Brain microvascular endothelial cell (primary cell): ENCODE data around the gene RPL38.
A peak's percentile ranks its signal among the peaks of the same experiment; 100 is the strongest.

Experiments
- DNase-seq: peaks from one replicate; pipeline ENCODE4 v3.0.0-alpha.2; 2020
- H3K27ac ChIP-seq: fragments of 250-450 bp; sonication (Bioruptor Pico); 2 replicates; pipeline ENCODE4 v1.5.1; 2020; ENCODE audit warnings: mild to moderate bottlenecking, moderate library complexity
- H3K27me3 ChIP-seq: fragments of 250-450 bp; sonication (Bioruptor Pico); replicated peaks from 2 replicates; pipeline ENCODE4 v1.5.1; 2020; ENCODE audit warnings: mild to moderate bottlenecking
- H3K36me3 ChIP-seq: fragments of 250-450 bp; sonication (Bioruptor Pico); replicated peaks from 2 replicates; pipeline ENCODE4 v1.5.1; 2020; ENCODE audit warnings: mild to moderate bottlenecking
- H3K4me3 ChIP-seq: 2 replicates; pipeline ENCODE4 v1.5.1; 2011; ENCODE audit warnings: low read depth, mild to moderate bottlenecking, control low read depth, low read length, moderate library complexity
- in situ Hi-C: cut with HindIII; loops from 2 replicates; pipeline ENCODE4 v1.10.0; 2017; ENCODE audit warnings: low sequenced_read_pairs, low pct_ligation_motif_present
- TF ChIP-seq, protein P1 (sequence below): IDR thresholded peaks from 2 replicates; pipeline ENCODE4 v1.5.1; 2011; ENCODE audit warnings: low read depth, mild to moderate bottlenecking, moderate library complexity, low read length, control low read depth, inconsistent platforms; ENCODE audit errors: missing control alignments

Gene RPL38

DNA sequence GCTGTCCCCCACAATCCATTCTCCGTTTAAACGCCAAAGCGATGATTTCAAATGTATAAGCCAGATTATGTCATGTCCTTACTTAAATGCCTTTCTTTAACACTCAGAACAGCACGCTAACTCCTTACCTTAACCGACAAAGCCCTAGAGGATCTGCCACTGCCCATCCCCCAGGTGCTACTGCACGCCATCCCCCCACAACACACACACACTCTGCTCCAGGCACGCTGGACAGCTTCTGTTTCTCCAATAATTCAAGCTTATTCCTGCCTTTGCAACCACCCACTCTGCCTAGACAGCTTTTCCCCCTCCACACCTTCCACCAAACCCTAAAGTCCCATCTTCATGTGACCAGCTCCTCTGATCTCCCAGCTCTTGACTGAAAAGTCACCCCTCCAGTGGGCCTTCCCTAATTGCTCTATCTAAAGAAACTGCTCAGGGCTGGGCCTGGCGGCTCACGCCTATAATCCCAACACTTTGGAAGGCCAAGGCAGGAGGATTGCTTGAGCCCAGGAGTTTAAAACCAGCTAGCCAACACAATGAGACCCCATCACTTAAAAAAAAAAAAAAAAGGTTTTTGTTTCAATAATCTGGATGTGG is 38.9 kb upstream of the RPL38 start:
- TF ChIP-seq, protein P1, sequence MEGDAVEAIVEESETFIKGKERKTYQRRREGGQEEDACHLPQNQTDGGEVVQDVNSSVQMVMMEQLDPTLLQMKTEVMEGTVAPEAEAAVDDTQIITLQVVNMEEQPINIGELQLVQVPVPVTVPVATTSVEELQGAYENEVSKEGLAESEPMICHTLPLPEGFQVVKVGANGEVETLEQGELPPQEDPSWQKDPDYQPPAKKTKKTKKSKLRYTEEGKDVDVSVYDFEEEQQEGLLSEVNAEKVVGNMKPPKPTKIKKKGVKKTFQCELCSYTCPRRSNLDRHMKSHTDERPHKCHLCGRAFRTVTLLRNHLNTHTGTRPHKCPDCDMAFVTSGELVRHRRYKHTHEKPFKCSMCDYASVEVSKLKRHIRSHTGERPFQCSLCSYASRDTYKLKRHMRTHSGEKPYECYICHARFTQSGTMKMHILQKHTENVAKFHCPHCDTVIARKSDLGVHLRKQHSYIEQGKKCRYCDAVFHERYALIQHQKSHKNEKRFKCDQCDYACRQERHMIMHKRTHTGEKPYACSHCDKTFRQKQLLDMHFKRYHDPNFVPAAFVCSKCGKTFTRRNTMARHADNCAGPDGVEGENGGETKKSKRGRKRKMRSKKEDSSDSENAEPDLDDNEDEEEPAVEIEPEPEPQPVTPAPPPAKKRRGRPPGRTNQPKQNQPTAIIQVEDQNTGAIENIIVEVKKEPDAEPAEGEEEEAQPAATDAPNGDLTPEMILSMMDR = no peak
- Histone ChIP-seq H3K27ac (no peak overlapping the region), H3K36me3 (no peaks in the 10 kb centered on the region), H3K4me3 (no peak overlapping the region), H3K27me3 (no peaks in the 10 kb centered on the region)
- DNase-seq = no peak
- in situ Hi-C loops = no loop called here

DNA sequence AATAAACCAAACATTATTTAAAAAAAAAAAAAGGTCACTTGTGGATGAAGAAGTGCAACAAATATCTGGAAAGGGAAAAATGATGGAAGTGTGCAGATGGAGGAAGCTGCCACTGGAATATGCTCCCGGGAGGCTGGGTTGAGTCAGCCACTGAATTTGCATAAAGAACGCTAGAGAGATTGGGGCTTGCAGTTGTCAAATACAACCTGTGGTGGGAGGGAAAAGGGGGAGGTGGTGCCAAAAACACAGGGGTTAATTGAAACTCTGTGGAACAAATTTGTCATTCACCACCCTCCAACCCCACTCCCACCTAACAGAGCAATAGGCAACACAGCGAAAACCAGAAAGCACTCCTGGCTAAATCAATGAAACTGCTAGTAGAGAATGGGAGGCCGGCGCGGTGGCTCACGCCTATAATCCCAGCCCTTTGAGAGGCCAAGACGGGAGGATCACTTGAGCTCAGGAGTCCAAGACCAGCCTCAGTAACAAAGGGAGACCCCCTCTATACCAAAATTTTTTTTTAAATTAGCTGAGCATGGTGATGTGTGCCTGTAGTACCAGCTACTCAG is 37.6 kb upstream of the RPL38 start:
- Histone ChIP-seq H3K36me3 (no peaks in the 10 kb centered on the region), H3K27ac (no peak overlapping the region), H3K27me3 (no peaks in the 10 kb centered on the region), H3K4me3 (no peak overlapping the region)
- TF ChIP-seq, protein P1 = no peak
- in situ Hi-C loops = no loop called here
- DNase-seq = no peak

GRCh38 chr17:74170924-74171323 is 32.6 kb upstream of the RPL38 start:
- DNase-seq = no peak
- H3K36me3 ChIP-seq = no peaks in the 10 kb centered on the region
- in situ Hi-C loops = no loop called here
- no peak overlapping the region for H3K4me3 ChIP-seq
- H3K27me3 ChIP-seq = no peaks in the 10 kb centered on the region
- TF ChIP-seq, protein P1 = no peak
- no peak overlapping the region for H3K27ac ChIP-seq

- no peak for DNase-seq
- no peak overlapping the region for H3K27ac ChIP-seq
- H3K4me3 ChIP-seq = no peak overlapping the region
- TF ChIP-seq, protein P1 = no peak
- no peaks in the 10 kb centered on the region for H3K36me3 ChIP-seq
- in situ Hi-C loops = no loop called here
- no peaks in the 10 kb centered on the region for H3K27me3 ChIP-seq
Measured at GRCh38 chr17:74172700-74173099, 30.8 kb upstream of the RPL38 start.

DNA sequence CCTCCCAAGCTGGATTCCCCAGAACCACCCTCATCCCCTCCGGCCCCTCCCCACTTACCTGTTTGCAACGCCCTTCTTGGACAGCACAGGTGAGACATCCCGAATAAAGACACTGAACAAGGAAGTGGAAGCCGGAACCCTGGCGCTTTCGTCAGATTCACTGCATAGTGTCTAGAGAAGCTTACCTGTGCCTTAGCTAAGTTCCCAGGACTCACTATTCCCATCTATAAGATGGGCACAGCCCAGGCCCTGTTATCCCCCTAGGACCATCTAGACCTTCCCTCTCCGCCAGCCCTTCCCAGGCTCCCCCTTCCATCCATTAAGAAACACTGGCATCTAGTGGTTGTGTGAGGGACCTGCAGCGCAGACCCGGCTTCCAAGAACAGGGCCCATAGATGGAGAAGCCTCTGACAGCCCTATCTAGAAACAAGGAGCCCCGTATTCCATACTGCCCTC is 26.9 kb upstream of the RPL38 start:
- DNase-seq = peak; percentile 56
- Histone ChIP-seq H3K27ac (no peak overlapping the region), H3K4me3 (no peak overlapping the region), H3K36me3 (no peaks in the 10 kb centered on the region), H3K27me3 (no peaks in the 10 kb centered on the region)
- in situ Hi-C loops = no loop called here
- TF ChIP-seq, protein P1 = peak; percentile 92

- TF ChIP-seq, protein P1 = no peak
- Histone ChIP-seq H3K4me3 (no peak overlapping the region), H3K27ac (no peak overlapping the region), H3K36me3 (no peaks in the 10 kb centered on the region), H3K27me3 (no peaks in the 10 kb centered on the region)
- in situ Hi-C loops = no loop called here
- no peak for DNase-seq
Measured at GRCh38 chr17:74177018-74177450, 26.4 kb upstream of the RPL38 start.
